ENCODE data around the gene SZRD1.

The SZRD1 gene

DNA sequence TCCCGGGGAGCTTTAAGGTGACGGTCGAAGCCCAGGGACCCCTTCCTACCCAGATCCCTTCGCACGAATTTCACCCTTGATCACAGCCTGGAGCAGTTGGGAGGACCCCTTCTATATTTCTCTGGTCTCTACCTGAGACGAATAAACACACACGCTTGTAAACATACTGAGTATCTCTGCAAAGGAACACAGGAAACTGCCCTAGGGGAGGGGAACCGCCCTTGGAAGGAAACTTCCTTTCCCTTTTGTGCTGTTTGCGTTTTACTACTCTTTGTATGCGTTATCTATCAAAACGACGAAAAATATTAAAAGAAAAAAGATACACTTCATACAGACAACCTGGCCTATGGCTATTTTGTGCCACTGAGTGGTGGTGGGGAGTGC, 74.2 kb downstream of the SZRD1 start:
- DNase-seq: no peak

DNA sequence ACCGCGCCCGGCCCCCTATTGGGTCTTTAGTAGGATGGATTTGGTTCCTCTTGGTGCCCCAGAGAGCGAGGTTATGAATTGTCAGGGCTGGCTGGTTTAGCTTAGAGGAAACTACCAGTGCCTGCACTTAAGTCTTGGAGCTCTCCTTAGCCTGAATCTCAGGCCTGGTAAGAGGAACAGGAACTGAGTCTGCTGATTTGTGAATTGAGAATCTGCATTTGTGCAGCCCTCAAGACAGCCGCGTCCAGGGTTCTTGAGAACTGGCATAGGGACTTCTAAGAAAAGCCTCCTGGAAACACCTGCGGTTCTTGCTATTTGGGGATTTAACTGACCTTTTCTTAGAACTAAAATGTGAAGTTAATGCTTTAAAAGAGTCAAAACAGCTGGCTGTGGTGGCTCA, 75.2 kb downstream of the SZRD1 start:
- no peak for DNase-seq

DNA sequence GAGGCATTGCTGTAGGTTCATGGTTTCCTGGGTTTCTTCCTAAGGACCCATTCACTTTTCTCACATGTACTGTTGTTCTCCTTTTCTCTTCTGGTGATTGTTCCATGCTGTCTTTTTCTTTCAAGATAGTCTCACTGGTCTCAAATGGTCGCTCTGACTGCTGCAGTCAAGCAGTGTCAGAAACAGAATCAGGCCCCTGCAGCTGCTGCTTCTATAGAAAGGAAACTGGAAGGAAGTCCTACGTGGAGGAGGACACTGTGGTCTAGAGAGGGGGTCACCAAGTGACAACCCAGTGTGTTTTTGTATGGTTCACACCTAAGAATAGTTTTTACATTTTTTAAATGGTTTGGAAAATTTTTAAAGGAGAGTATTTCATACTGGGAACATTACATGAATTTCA, 75.9 kb downstream of the SZRD1 start:
- no peak for DNase-seq

DNA sequence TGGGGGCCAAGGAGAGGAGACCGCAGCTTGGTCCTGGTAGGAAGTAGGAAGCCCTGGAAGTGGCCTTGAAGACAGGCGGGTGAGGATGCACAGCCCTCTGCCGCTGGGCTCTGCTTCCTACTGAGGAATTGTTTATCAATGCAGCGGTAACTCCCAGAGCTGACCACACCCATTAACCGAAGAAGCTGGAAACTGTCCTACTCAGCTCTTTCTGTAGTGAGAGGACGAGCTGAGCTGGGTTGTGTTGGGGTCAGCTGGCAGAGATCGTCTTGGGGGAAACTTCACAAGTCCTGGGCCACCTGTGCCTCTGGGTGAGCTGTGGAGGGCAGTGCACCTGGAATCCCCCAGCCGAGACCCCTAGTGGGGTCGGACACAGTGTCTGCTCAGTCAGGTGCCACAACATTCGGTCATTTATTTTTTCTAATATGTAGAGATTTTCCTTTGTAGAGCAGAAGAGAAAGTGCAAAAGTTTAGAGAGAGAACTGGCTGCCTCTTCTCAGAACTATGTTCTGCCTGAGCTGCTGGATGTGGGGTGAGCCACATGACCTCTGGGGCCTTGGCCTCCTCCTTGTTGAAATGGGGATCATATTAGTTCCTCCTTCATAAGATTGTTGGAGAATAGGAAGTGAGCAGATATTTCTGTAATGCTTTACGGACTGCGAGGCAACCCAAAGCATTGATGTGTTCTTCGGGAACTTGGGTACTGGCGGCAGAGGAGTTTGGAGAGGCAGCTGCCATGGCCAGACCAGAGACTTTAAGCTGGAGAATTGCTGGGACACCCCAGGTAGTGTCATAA, 77.1 kb downstream of the SZRD1 start:
- DNase-seq: no peak

DNA sequence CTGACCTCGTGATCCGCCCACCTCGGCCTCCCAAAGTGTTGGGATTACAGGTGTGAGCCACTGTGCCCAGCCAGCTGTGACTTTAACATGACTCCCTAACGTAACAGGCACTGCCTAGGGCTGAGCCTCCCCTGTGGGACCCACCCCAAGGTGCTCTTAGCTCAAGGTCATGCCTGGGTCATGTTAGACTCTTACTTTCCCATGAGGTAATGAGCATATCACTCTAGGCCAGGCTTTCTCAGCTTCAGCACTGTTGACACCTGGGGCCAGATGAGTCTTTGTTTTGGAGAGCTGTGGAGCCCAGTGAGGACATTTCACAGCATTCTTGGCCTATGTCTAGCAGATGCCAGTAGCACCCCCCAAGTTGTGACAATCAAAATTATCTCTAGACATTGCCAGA, 78.0 kb downstream of the SZRD1 start:
- DNase-seq: no peak

DNA sequence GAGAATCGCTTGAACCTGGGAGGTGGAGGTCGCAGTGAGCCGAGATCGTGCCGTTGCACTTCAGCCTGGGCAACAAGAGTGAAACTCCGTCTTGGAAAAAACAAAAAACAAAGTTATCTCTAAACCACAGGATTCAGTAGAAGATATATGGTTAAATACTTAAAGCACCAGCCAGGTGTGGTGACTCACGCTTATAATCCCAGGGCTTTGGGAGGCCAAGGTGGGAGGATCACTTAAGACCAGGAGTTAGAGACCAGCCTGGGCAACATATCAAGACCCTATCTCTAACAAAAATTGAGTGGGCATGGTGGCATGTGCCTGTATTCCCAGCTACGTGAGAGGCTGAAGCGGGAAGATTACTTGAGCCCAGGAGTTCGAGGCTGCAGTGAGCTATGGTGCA, 79.1 kb downstream of the SZRD1 start:
- no peak for DNase-seq

DNA sequence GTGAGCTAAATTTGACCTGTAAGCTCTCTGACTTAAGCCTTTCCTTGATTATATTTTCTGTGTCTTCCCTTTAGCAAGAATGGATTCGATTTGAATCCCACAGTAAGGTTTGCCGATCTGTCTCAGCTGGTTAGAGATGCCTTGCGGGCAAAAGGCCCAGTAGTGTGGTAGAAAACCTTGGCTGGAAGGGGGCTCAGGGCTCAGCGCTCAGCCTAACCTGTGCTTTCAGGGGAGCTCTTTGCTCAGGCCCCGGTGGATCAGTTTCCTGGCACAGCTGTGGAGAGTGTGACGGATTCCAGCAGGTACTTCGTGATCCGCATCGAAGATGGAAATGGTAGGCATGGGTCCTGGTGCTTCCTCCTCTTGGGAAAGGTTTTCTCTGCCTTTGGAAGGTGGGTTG, 80.6 kb downstream of the SZRD1 start:
- no peak for DNase-seq
